T follicular helper cell (primary cell): Measurements from ENCODE around the gene TMEM94.
"Not testable (repeated sequence)": the region's sequence is repeated elsewhere in the genome, so short reads cannot be mapped to it uniquely, and the experiment has no call there.

Source experiments
- DNase-seq: peaks from one replicate; pipeline ENCODE4 v3.0.0-alpha.2; 2020; ENCODE audit warnings: low read depth

The TMEM94 gene

DNA sequence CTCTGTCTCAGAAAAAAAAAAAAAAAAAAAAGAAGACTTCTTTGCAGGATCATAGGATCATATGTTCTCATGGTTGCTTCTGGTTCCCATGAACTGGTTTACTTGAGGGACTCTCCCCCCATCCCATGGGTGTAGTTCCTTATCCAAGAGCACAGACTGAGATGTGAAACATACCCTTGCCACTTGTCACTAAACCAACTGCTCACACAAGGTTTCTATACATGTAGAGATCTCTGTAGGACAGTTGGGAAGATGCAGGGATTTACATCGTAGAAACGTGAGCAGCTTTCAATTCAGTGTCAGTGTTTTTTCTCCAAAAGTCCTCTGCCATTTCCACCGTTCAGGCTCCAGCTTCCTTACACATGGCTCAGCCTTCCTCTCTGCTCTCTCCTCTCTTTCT lies 11.1 kb upstream of the TMEM94 start:
- no peak for DNase-seq

DNA sequence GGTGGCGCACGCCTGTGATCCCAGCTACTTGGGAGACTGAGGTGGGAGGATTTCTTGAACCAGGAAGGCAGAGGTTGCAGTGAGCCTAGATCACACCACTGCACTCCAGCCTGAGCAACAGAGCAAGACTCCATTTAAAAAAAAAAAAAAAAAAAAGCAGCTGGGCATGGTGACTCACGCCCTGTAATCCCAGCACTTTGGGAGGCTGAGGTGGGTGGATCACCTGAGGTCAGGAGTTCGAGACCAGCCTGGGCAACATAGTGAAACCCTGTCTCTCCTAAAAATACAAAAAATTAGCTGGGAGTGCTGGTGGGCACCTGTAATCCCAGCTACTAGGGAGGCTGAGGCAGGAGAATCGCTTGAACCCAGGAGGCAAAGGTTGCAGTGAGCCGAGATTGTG lies 10.5 kb upstream of the TMEM94 start:
- DNase-seq = not testable (repeated sequence)

DNA sequence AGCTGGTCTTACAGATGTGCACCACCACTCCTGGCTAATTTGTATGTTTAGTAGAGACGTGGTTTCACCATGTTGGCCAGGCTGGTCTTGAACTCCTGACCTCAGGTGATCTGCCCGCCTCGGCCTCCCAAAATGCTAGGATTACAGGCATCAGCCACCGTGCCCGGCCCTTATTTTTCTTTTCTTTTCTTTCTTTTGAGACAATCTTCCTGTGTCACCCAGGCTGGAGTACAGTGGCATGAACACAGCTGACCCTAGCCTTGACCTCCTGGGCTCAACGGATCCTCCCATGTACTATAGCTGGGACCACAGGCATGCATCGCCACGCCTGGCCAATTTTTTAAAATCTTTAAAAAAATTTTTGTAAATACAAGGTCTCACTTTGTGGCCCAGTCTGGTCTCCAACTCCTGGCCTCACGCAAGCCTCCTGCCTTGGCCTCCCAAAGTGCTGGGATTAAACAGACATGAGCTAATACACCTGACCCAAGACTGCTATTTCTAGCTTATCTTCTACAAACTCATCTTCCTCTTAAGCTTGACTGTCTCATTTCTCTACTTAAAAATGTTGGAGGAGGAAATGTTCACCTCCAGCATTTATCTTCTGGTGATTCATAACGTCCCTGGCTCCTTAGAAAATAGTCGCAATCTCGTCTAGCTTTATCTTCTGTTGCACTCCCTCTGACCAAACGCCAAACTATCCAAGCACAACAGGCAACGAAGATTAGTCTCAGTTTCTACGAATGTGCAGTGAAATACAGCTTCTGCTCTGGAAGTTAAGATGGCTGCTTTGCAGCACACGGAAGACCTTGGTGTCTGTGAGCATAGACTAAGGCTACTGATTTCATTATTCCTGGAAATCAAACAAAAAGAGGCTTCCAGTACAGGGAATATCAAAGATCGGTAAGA lies 8.2 kb upstream of the TMEM94 start:
- DNase-seq = no peak

DNA sequence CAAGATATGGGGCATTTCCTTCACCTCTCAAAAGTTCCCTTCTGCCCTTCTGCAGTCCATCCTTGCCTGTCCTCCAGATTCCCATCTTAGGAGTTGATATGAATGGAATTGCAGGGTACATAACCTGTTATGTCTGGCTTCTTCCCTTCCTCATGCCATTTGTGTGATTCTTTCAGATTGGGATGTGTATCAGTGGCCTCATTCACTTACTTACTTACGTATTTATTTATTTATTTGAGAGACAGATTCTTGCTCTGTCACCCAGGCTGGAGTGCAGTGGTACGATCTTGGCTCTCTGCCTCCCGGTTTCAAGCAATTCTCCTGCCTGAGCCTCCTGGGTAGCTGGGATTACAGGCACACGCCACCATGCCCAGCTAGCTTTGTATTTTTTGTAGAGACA lies 6.2 kb upstream of the TMEM94 start:
- no peak for DNase-seq

DNA sequence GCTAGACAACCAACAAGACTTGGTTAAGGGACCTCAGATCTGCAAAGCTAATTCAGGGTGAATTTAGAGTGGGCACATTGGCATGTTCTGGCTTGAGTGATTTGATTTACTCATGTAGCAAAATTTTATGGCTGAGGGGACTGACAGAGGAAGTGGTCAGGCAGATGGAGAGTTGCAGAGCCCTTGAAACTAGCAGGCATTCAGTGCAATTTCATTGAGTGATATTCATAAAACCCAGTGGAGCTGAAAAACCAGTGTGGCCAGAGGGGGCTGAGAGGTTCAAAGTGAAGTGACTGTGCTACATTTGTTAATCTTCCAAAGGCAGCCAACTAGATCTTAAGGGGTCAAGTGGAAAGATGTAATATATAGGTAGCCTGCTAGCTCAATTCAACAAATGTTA lies 2.2 kb upstream of the TMEM94 start:
- DNase-seq = no peak

DNA sequence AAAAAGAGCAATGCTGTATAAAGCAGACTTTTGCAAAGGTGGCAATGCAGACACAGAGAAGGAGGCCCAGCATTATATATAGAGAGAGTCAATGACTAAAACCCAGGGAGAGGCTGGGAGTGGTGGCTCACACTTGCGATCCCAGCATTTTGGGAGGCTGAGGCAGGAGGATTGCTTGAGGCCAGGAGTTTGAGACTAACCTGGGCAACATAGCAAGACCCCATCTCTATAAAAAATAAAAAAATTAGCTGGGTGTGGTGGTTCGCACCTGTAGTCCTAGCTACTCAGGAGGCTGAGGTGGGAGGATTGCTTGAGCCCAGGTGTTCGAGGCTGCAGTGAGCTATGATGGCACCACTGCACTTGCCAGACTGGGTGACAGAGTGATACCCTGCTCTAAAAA lies 1.8 kb upstream of the TMEM94 start:
- DNase-seq = not testable (repeated sequence)

DNA sequence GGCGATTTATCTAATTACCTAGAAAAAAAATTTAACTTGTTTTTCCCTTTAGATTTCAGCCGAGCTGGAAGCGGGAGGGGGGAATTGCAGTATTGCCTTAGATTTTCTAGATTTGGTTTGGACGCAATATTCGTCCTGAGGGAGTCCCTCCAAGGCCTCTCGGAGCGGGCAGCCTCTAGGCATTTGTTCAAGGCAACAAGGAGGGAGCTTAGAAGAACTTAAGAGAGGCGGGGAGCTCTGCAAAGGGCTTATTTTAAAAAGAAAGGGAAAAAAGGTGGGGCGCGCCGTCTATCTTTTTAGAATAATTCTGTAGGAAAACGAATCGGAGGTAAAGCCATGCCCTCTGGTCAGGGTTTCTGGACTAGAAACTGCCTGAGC lies 407 bp upstream of the TMEM94 start:
- no peak for DNase-seq

DNA sequence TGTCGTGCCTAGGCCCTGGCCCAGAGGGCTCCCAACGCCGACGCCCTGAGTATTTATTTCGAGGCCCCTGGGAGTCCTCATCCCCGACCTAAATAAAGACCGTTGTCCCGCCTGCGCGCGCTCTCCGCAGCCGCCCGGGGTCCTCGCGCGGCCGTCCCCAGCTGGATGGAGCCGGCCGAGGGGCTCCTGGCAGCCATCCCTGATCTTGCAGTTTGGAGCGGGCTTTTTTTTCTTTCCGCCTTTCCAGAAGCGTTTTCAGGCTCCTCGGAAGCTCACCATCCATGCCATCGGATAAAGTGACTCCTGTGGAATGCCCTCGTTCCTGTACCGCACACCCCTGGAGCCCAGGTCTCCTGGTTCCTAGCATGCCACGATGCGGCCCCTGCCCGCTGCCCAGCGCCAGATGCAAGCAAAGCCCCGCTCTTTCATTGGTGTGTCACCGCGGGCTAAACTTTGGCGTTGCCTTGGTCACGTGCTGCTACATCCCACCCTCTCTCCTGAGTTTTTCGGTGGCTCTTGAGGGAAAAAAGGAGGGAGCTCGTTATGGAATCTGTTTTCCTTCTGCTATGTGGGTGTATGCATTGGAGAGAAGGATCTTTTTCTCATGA lies 716 bp downstream of the TMEM94 start:
- no peak for DNase-seq

DNA sequence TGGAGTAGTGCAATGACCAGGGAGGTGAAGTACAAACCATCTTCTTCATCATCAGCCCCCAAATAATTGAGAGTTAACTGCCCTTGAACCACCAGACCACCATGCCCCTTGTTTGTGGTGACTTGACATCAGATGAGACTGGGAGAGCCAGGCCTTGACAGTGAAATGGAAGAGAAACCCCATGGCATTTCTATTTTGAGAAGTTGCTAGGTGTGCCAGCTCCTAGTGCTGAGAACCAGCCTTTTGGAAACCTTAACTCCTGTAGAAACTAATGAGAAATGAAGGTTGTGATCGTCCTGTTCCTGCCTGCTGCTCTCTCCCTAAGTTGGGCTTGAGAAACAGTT lies 2.8 kb downstream of the TMEM94 start:
- no peak for DNase-seq

DNA sequence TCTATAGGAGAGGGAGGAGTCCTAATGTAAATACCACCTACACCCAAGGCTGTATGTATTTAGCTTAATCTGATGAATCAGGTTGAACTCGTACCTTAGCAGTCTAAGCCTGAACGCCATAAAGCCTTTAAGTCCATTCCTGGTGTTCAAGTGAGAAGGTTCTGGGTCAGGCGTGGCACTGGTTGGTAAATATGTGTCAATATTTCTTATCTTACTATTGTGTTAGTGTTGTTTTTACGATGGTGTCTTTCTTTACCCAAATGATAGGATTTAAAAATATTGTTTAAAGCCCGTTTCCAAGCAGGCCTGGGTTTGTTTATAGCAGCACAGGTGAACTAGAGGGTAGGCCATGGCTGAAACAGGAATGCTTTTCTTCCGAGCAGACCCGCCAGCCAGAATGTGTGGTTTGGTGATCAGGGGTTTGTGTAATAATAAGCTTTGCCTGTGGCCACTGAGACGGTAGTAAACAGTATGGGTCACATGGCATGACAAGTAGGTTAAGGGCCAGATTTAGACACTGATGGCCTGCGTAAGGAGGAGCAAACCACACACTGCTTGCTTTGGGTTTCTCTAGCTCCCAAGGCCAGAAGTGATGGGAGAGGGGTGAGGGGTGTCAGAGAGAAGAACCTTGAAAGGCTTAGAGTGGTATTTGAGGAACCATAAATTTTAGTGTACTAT lies 3.3 kb downstream of the TMEM94 start:
- DNase-seq = no peak

DNA sequence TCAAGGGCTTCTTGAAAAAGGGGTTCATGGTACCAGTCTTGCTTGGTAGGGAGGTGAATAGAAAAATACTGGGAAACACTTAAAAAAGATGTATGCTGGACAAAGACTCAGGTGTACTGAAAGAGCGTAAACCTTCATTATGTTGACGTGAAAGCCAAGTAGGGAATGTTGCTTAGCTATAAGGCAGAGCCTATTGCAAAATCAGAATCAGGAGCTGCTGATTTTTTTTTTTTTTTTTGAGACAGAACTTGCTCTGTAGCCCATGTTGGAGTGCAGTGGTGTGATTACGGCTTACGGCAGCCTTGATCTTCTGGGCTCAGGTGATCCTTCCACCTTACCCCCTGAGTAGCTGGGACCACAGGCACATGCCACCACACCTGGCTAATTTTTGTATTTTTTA lies 3.9 kb downstream of the TMEM94 start:
- no peak for DNase-seq

DNA sequence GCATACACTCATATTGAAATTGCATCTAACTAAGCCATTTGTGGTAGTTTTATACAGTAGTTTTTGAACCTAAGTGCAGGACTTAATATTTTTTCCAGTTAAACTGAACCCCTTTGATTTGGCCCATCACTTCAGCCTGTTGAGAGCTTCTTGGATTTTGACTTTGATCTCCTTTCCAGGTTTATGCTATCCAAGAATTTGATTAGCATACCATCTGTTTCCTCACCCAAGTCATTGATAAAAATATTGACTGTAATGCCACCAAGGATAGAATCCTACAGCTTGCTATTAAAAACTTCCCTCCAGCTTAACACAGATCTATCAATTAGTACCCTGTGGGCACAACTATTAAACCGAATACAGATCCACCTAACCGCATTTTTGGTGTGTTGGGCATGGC lies 7.2 kb downstream of the TMEM94 start:
- no peak for DNase-seq

DNA sequence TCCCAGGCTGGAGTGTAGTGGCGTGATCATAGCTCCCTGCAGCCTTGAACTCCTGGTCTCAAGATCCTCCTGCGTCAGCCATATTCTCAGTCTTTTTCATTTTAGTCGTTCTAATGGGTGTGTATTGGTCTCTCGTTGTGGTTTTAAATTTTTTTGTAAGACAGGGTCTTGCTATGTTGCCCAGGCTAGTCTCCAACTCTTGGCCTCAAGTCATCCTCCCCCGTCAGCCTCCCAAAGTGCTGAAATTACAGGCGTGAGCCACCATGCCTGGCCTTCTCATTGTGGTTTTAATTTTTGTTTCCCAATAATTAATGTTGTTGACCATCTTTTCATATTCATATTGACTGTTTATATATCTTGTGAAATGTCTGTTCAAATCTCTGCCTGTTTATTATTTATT lies 8.6 kb downstream of the TMEM94 start:
- no peak for DNase-seq

DNA sequence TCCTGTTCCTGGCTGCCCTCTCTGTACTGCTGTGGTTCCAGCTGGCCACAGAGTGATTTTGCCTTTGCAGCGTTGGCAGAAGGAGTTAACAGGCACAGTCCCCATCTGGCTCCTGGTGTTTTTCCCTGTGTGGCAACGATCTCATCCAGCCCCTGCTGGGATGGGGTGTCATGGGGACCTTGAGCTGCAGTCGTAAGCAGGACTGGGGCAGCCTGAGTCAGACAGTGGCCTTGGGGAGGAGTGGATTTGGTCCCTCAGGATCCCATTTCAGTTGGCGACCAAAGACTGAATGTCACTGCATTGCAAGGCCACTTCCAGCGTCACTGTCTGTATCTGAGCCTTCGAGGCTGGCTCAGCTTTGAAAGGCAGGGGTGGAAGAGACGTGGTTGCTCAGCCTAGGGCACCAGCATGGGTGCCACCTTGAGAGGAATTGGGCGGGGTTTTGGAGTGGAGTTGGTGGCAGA lies 11.9 kb downstream of the TMEM94 start:
- DNase-seq = no peak

DNA sequence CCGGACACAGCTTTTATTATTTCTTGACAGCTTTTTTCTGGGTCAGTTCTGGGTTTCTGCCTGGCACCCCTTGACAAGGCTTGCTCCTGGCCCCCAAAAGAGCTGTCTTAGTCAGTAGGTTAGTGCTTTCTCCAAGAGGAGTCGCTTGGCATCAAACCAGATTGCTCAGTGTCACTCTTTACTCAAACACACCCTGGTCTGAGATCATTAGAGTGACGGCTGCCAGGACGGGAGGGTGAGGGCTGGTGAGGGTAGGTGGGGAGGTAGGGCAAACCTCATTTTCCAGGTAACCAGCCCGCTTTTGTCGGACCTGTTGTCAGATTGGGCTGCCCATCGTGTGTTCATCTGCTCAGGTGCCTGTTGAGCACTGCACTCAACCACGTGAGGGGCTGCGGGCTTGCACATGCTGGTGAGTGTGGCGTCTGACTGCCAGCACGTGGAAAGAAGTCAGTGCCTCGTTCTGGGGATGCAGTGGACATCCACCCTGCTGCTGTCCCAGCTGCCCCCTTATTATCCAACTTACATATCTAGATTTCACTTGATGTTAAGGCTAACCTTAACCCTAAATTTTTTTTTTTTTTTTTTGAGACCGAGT lies 12.4 kb downstream of the TMEM94 start:
- no peak for DNase-seq

DNA sequence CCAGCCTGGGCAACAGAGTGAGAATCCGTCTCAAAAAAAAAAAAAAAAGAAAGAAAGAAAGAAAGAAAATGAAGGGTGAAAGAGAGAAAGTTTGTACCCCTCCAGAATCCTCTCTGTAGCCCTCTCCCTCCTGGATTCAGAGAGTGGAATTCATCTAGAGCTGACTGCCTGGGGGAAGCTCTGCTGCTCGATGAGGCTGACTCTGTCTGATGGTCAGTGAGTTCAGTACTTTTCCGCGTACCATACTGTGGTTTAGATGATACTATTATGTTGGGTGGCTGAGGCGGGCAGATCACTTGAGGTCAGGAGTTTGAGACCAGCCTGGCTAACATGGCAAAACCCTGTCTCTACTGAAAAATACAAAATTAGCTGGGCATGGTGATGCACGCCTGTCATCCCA lies 14.8 kb downstream of the TMEM94 start:
- DNase-seq = no peak

DNA sequence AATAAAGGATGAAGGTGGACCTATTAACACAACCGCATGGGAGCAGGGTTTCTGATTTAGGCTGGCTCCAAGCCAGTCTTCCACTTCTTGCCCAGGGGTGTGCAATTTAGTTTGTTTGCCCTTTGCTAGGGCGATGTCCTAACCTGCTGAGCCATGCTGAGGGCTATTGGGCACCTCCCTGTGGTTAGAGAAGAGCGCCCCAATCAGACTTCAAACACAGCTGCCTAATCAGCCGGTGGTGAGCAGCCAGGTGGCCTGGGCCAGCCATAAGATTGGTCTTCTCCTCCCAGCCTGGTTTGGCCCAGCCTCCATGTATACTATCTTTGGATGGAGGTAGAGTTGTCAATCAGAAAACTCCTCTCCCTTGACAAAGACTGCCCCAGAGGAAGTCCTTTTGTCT lies 15.7 kb downstream of the TMEM94 start:
- DNase-seq = no peak

DNA sequence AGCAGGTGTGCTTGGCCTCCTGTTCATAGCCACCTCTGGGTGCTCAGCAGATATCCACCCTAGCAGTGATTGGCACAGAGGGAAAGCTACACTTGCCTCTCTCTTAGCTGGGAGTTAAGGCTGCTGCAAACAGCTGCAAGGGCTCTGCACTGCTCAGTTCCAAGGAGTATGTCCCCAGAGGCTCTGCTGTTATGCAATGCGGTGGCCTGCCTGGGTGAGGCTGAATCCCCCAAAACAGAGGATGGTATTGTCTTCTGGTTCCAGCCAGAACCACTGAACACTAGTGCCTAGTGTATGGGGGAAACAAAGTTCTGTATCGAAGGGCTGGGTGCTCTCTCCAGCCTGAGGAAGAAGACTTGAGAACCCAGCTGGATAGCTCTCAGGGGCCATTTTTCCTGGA lies 16.8 kb downstream of the TMEM94 start:
- DNase-seq = no peak

DNA sequence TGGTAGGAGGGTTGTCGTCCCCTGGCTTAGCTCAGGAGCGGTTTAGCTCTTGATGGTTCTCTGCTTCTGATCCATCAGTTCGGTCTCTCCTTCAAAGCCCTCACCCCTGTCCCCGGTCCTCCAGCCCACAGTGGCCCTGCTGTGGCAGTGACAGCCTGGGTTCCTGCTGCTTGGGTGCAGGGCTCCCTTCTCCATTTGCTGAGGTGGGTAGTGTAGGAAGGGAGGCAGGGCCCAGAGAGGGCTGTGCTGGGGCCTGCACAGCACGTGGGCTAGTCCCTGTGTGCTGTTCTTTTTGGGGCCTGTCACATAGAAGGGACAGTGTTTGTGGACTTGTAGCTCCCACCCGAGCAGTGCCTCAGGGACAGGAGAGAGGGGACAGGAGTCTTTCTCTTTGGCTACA lies 18.3 kb downstream of the TMEM94 start:
- DNase-seq = no peak

DNA sequence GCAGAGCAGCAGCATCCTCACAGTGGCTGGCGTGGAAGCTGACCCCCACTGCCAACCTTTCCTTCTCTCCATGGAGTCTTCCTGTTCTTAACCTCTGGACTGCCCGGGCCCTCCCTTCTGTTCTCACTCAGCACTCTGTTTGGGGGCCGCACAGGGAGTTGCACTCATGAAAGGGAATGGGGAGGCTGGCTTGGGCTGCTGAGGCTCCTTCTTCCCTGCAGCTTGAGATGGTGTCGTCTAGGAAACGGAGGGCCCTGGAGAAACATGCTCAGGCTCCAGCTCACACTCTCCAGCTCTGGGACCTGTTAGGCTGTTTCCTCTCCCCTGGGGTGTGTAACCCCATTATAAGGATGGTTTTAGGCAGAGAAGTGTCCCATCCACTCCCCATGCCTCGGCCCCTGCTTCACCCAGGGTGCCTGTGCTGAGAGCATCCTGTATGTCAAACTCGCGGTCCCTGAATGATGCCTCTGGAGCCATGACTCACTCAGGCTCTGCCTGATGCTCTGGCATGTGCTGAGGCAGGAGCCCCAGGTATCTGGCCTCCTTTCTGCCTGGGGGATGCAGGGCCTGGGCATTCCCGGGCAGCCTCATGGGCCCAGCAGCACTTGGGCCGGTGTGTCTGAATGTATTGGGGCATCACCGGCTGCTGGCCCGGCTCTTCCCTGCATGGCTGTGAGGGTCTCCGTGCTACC lies 18.9 kb downstream of the TMEM94 start:
- no peak for DNase-seq

DNA sequence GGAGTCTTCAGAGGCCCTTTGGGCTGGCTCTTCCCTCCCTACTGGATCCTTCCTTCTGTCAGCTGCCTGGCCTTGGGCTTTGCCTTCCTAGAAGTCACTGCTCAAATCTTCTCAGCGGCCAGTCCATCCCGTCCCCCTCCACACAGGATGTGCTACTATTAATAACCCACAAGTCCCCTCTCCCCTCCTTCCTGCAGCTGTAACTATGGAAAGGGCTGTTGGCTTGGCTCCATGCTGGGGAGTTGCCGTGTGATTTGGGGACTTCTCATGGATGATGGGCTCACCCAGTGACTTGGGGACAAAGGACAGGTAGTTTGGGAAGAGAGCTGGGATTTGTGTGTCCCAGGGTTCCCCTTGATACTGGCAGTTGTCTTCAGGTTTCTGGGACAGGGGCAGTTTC lies 19.4 kb downstream of the TMEM94 start:
- no peak for DNase-seq

DNA sequence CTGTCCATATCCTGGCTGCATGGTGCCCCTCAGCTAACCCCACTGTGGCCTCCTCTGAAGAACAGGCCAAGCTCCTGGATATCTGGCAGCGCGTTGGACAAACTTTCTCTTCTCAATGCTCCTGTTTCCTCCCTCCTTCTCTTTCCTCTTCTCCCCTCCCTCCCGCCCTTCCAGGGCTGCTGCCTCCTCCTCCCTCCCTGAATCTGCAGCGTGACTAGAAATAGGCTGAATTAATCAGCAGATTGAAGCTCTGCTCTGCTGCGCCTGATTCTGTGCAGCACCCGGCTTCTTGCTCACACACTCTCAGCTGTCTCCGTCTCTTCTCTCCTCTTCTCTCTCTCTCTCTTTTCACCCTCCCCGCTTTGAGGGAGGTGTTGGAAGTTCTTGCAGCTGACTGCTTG lies 19.8 kb downstream of the TMEM94 start:
- DNase-seq = no peak
